HepG2 (cell line): Measurements from ENCODE around the gene LYPD3. TPM values are rescaled to one million over a fixed set of nuclear protein-coding genes. Genes with fewer than 3 reads are reported as not detected.
A peak's percentile ranks its signal among the peaks of the same experiment; 100 is the strongest.

Source experiments
- HIVEP1 ChIP-seq: sonication (generic); formaldehyde crosslinking; IDR thresholded peaks from 2 replicates; pipeline ENCODE4 v1.4.0; 2020; ENCODE audit warnings: mild to moderate bottlenecking, missing genetic modification reagents
- HMGA1 ChIP-seq: sonication (generic); formaldehyde crosslinking; conservative IDR thresholded peaks from 2 replicates; pipeline ENCODE4 v1.4.0; 2020; ENCODE audit warnings: missing genetic modification reagents
- KLF13 ChIP-seq: sonication (generic); formaldehyde crosslinking; IDR thresholded peaks from 2 replicates; pipeline ENCODE4 v1.4.0; 2020; ENCODE audit warnings: mild to moderate bottlenecking, missing genetic modification reagents
- NAIF1 ChIP-seq: sonication (generic); formaldehyde crosslinking; IDR thresholded peaks from 2 replicates; pipeline ENCODE4 v1.5.0; 2020; ENCODE audit warnings: mild to moderate bottlenecking, missing genetic modification reagents, borderline replicate concordance
- SCMH1 ChIP-seq: sonication (generic); formaldehyde crosslinking; IDR thresholded peaks from 2 replicates; pipeline ENCODE4 v1.9.0; 2021; ENCODE audit warnings: missing genetic modification reagents, mild to moderate bottlenecking, borderline replicate concordance
- SYNCRIP ChIP-seq: fragments of 200-400 bp; formaldehyde crosslinking; IDR thresholded peaks from 2 replicates; pipeline ENCODE4 v1.6.1; 2018; ENCODE audit warnings: mild to moderate bottlenecking, low read depth, low read length; ENCODE audit not compliant: insufficient read depth
- TBX2 ChIP-seq: sonication (generic); formaldehyde crosslinking; IDR thresholded peaks from 2 replicates; pipeline ENCODE4 v1.5.0; 2020; ENCODE audit warnings: missing genetic modification reagents, mild to moderate bottlenecking, borderline replicate concordance
- ZNF333 ChIP-seq: sonication (generic); formaldehyde crosslinking; IDR thresholded peaks from 2 replicates; pipeline ENCODE4 v1.4.0; 2020; ENCODE audit warnings: mild to moderate bottlenecking, missing genetic modification reagents, borderline replicate concordance
- ZNF431 ChIP-seq: sonication (generic); formaldehyde crosslinking; IDR thresholded peaks from 2 replicates; pipeline ENCODE4 v1.9.0; 2022; ENCODE audit warnings: missing genetic modification reagents, low read depth, mild to moderate bottlenecking, borderline replicate concordance
- ZNF577 ChIP-seq: sonication (generic); formaldehyde crosslinking; IDR thresholded peaks from 2 replicates; pipeline ENCODE4 v1.4.0; 2020; ENCODE audit warnings: mild to moderate bottlenecking, low read depth, missing genetic modification reagents, borderline replicate concordance
- ZNF883 ChIP-seq: sonication (generic); formaldehyde crosslinking; IDR thresholded peaks from 2 replicates; pipeline ENCODE4 v1.5.1; 2020; ENCODE audit warnings: mild to moderate bottlenecking, missing genetic modification reagents; ENCODE audit errors: not compliant biosample characterization
- polyA plus RNA-seq, 8 experiments: library from polyadenylated mRNA; depleted of rRNA in 3 of 8; stranded (reverse) in 7 of 8; unstranded in 1 of 8; fragments of >200 nt; fragmentation: Illumina TruSeq in 4 of 8; extraction: Trizol in 4 of 8; gene quantifications; 2 replicates each; pipeline versions ENCODE4 v1.2.1 to v1.2.3, GENCODE V29; 2011 to 2016; ENCODE audit warnings: low read depth in 4 of 8, missing spikeins in 1 of 8, mixed read lengths in 1 of 8; ENCODE audit not compliant: insufficient read depth in 1 of 8
- total RNA-seq, 5 experiments: library from RNA; depleted of rRNA; stranded (reverse); fragments of >200 nt; fragmentation: Illumina TruSeq; extraction: Trizol; gene quantifications; 2 replicates each; pipeline ENCODE4 v1.2.3, GENCODE V29; 2016; ENCODE audit warnings: low read depth in 1 of 5
- TF ChIP-seq, protein P1 (sequence below): sonication (generic); formaldehyde crosslinking; IDR thresholded peaks from 2 replicates; pipeline ENCODE4 v1.4.0; 2020; ENCODE audit warnings: mild to moderate bottlenecking, low read depth, missing genetic modification reagents
- TF ChIP-seq, protein P2 (sequence below): sonication (generic); formaldehyde crosslinking; conservative IDR thresholded peaks from 2 replicates; pipeline ENCODE4 v1.8.0; 2022; ENCODE audit warnings: mild to moderate bottlenecking, moderate library complexity, missing genetic modification reagents
- TF ChIP-seq, protein P3 (sequence below): sonication (generic); formaldehyde crosslinking; IDR thresholded peaks from 2 replicates; pipeline ENCODE4 v1.8.0; 2023; ENCODE audit warnings: mild to moderate bottlenecking, missing genetic modification reagents
- TF ChIP-seq, protein P4 (sequence below): sonication (generic); formaldehyde crosslinking; IDR thresholded peaks from 2 replicates; pipeline ENCODE4 v1.4.0; 2020; ENCODE audit warnings: missing genetic modification reagents, mild to moderate bottlenecking, borderline replicate concordance
- TF ChIP-seq, protein P5 (sequence below): sonication (generic); formaldehyde crosslinking; IDR thresholded peaks from 2 replicates; pipeline ENCODE4 v1.4.0; 2020; ENCODE audit warnings: missing genetic modification reagents, mild to moderate bottlenecking, borderline replicate concordance
- TF ChIP-seq, protein P6 (sequence below): sonication (generic); formaldehyde crosslinking; conservative IDR thresholded peaks from 2 replicates; pipeline ENCODE4 v1.8.0; 2022; ENCODE audit warnings: low read depth, missing genetic modification reagents

LYPD3 gene
- total and polyA plus RNA-seq, 2 of the 13 experiments (the other 11 are each of a cell fraction or from before 2014, with no cell fraction given) = 0.51 to 1.5 TPM

DNA sequence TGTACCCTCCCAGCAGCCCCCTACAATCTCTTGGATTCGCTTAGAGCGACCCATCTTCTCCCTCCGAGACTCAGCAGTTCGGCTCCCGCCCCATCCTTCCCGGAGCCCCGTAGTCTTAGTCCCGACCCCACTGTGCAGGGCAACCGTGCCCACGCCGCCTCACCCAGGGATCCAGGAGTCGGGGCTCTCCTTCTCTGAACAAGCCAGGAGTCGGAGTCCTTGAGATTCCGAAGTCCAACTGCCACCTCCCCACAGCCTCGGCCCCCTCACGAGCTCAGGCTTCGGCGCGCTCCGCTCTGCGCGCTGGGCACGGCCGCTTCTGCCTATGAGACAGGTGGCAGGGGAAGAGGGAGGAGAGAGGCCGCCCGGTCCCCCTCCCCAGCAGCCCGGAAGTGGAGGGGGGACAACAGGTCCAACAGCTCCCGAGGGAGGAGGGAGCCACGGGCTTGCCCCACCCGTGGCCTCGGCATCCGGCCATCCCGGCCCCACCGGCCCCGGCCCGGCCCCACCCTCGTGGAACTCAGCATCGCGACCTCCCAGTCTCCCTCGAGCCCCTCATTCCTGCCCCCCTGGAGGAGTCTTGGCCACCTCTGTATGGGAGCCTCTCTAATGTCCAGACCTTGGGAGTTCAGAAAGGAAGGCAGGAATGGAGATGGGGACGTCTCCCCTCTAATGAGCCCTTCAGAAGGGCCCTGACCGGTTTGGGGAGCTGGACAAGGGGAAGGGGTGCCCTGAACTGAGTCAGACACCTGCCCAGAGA, 39.2 kb upstream of the LYPD3 start, which contains the start of gene PHLDB3 (continued):
- TF ChIP-seq, protein P1, sequence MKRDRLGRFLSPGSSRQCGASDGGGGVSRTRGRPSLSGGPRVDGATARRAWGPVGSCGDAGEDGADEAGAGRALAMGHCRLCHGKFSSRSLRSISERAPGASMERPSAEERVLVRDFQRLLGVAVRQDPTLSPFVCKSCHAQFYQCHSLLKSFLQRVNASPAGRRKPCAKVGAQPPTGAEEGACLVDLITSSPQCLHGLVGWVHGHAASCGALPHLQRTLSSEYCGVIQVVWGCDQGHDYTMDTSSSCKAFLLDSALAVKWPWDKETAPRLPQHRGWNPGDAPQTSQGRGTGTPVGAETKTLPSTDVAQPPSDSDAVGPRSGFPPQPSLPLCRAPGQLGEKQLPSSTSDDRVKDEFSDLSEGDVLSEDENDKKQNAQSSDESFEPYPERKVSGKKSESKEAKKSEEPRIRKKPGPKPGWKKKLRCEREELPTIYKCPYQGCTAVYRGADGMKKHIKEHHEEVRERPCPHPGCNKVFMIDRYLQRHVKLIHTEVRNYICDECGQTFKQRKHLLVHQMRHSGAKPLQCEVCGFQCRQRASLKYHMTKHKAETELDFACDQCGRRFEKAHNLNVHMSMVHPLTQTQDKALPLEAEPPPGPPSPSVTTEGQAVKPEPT = peak; percentile 33; the same call in 1 of the 2 replicates
- TF ChIP-seq, protein P2, sequence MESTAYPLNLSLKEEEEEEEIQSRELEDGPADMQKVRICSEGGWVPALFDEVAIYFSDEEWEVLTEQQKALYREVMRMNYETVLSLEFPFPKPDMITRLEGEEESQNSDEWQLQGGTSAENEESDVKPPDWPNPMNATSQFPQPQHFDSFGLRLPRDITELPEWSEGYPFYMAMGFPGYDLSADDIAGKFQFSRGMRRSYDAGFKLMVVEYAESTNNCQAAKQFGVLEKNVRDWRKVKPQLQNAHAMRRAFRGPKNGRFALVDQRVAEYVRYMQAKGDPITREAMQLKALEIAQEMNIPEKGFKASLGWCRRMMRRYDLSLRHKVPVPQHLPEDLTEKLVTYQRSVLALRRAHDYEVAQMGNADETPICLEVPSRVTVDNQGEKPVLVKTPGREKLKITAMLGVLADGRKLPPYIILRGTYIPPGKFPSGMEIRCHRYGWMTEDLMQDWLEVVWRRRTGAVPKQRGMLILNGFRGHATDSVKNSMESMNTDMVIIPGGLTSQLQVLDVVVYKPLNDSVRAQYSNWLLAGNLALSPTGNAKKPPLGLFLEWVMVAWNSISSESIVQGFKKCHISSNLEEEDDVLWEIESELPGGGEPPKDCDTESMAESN (CRISPR knock-in tag) = peak; percentile 40; the same call in 1 of the 2 replicates
- no peak; the same call in 1 of the 2 replicates for TF ChIP-seq TBX2 (CRISPR knock-in tag)
- TF ChIP-seq HMGA1 (CRISPR knock-in tag) = no peak
- TF ChIP-seq HIVEP1 (CRISPR knock-in tag) = no peak
- no peak for TF ChIP-seq SCMH1
- TF ChIP-seq, protein P3, sequence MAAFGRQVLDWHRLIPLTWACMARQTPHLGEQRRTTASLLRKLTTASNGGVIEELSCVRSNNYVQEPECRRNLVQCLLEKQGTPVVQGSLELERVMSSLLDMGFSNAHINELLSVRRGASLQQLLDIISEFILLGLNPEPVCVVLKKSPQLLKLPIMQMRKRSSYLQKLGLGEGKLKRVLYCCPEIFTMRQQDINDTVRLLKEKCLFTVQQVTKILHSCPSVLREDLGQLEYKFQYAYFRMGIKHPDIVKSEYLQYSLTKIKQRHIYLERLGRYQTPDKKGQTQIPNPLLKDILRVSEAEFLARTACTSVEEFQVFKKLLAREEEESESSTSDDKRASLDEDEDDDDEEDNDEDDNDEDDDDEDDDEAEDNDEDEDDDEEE (CRISPR knock-in tag) = no peak
- no peak for TF ChIP-seq ZNF577 (CRISPR knock-in tag)
- TF ChIP-seq ZNF333 (CRISPR knock-in tag) = no peak
- TF ChIP-seq, protein P4, sequence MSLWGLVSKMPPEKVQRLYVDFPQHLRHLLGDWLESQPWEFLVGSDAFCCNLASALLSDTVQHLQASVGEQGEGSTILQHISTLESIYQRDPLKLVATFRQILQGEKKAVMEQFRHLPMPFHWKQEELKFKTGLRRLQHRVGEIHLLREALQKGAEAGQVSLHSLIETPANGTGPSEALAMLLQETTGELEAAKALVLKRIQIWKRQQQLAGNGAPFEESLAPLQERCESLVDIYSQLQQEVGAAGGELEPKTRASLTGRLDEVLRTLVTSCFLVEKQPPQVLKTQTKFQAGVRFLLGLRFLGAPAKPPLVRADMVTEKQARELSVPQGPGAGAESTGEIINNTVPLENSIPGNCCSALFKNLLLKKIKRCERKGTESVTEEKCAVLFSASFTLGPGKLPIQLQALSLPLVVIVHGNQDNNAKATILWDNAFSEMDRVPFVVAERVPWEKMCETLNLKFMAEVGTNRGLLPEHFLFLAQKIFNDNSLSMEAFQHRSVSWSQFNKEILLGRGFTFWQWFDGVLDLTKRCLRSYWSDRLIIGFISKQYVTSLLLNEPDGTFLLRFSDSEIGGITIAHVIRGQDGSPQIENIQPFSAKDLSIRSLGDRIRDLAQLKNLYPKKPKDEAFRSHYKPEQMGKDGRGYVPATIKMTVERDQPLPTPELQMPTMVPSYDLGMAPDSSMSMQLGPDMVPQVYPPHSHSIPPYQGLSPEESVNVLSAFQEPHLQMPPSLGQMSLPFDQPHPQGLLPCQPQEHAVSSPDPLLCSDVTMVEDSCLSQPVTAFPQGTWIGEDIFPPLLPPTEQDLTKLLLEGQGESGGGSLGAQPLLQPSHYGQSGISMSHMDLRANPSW (CRISPR knock-in tag) = no peak
- TF ChIP-seq ZNF431 = no peak
- TF ChIP-seq, protein P5, sequence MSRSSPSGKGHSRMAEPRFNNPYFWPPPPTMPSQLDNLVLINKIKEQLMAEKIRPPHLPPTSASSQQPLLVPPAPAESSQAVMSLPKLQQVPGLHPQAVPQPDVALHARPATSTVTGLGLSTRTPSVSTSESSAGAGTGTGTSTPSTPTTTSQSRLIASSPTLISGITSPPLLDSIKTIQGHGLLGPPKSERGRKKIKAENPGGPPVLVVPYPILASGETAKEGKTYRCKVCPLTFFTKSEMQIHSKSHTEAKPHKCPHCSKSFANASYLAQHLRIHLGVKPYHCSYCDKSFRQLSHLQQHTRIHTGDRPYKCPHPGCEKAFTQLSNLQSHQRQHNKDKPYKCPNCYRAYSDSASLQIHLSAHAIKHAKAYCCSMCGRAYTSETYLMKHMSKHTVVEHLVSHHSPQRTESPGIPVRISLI (CRISPR knock-in tag) = 0 out of 2 replicates have a peak, but pooled peaks have one; percentile 13
- no peak for TF ChIP-seq SYNCRIP
- TF ChIP-seq NAIF1 (CRISPR knock-in tag) = no peak
- no peak for TF ChIP-seq ZNF883 (CRISPR knock-in tag)
- no peak for TF ChIP-seq KLF13 (CRISPR knock-in tag)
- TF ChIP-seq, protein P6, sequence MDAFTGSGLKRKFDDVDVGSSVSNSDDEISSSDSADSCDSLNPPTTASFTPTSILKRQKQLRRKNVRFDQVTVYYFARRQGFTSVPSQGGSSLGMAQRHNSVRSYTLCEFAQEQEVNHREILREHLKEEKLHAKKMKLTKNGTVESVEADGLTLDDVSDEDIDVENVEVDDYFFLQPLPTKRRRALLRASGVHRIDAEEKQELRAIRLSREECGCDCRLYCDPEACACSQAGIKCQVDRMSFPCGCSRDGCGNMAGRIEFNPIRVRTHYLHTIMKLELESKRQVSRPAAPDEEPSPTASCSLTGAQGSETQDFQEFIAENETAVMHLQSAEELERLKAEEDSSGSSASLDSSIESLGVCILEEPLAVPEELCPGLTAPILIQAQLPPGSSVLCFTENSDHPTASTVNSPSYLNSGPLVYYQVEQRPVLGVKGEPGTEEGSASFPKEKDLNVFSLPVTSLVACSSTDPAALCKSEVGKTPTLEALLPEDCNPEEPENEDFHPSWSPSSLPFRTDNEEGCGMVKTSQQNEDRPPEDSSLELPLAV = no peak
